ENCODE measurements around the gene MYH7B.

The MYH7B gene
- 0 to 1.1 (median 0.67) reads per million in 9 experiments for total RNA-seq

DNA sequence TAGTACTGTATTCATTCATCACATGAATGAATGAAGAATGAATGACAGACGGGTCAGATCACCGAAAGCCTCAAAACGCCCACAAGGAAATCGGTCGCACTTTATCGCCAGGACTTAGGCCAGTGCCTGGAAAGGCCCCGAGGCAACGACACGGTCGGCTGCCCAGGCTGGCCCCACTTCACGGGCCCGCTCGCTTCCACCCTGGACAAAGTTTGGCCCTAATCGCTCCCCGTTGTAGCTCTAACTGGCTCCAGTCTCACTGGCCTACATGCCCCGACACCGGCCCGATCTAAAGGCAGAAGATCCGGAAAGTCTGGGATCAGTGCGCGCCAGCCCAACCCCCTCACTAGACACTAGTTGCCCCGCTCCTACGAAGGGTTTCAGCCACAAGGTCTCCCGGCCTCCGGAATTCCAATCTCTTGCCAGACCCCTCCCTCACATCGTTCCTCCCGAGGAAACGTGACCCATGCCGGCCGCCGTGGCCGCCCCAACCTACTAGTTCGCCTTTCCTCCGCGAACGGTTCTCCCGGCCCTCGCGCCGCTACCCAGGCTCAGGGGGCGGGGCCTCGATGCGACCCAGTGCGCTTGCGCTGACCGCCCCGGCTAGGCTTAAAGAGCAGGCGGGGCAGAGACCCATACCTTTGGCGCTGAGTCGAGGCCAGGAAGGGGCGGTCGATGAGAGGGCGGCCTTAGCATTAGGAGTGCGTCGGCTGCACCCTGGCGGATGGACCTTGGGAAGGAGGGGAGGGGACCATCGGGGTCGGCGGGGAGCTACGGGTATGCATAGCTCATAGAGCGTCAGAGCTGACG, at the start of gene MYH7B, which contains the start of gene GSS:
Gene MYH7B (plus strand): TSS at position 638 of the 810 bp plus-strand sequence. CDS start 22,138 bp downstream, outside the sequence.
Gene GSS (minus strand): TSS at position 576 of the 810 bp plus-strand sequence. CDS start 3,954 bp downstream, outside the sequence.
- no peaks in the 10 kb centered on the region for H3K27me3 Mint-ChIP-seq
- H3K4me1 Mint-ChIP-seq (ENCODE audit: low read depth in 2 of 2) = peaks cover 19 to 20% of the 10 kb centered on the region in 2 donors
- DNase-seq (peak; percentile 98), ATAC-seq (replicated peaks) (peak; percentile 91)
- no peaks in the 10 kb centered on the region for H3K9me3 Mint-ChIP-seq
- peak within 1 kb of the TSS; percentile 94 to 99 for H3K4me3 Mint-ChIP-seq
- peaks cover 4% of the 10 kb centered on the region for H3K36me3 Mint-ChIP-seq (ENCODE audit: insufficient read depth)
- peak within 1 kb of the TSS; percentile 93 to 98 for H3K27ac Mint-ChIP-seq

DNA sequence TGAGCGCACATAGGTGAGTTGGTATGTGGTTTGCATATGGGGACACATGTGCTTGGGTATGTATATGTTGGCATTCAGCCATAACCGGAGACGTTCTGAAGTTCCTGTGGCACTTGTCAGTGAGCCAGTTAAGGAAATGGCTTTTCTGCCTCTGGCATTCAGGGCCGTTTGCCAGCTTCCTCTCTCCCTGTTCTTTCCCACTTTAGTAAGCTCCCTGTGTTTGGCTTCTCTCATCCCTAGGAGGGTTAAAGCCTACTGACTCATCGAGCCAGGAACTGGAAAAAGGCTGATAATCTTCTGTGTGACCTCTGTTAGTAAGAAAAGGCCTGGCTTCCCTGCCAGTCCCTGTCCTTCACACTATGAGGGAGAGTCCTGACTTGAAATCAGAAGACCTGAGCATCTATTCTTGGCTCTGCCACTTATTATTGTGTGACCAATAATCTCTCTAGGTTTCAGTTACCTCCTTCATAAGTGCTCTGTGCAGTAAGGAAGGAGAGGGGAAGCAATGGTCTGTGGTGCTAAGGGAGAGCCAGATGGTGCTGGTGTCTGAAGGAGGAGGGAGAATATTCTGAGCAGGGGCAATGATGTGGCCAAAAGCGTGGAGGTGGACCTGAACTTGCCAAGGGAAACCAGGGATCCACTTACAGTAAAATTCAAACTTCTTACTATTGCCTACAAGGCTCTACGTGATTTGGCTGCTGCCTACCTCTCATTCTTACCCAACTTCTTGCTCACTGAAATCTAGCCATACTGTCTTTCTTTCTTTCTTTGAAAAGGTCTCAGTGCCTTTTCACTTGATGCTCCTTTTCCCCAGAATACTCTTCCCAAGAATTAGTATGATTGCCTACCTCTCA, 47.8 kb upstream of the MYH7B start:
- DNase-seq (no peak), ATAC-seq (replicated peaks) (no peak)
- peak overlapping the region in 1 of 2 donors; percentile 2 for H3K27ac Mint-ChIP-seq

DNA sequence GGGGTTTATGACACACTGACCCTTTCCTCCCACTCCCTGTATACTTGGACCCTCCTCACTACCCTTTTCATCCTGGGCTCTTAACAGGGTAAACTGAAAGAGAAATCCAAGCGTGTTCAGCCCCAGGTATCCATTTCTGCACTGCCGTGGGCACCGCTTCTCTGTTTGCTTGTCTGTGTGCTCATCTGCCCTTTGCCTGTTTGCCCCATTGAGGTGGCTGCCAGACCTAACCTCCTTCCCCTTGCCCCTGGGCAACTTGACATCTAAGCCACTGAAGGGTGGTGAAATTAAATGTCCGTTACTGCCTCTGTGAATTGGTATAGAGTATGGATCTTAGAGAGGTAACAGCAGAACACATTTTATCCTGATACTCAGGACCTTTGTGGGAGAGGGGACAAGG, 40.5 kb upstream of the MYH7B start:
- no peak overlapping the region for H3K4me3 Mint-ChIP-seq
- peak overlapping the region in 1 of 2 donors; percentile 70 for H3K27ac Mint-ChIP-seq
- DNase-seq (no peak), ATAC-seq (replicated peaks) (no peak)
- H3K9me3 Mint-ChIP-seq = no peaks in the 10 kb centered on the region
- H3K36me3 Mint-ChIP-seq (ENCODE audit: insufficient read depth) = no peaks in the 10 kb centered on the region
- no peaks in the 10 kb centered on the region for H3K27me3 Mint-ChIP-seq
- peaks cover 7 to 10% of the 10 kb centered on the region in 2 donors for H3K4me1 Mint-ChIP-seq (ENCODE audit: low read depth in 2 of 2)

More for the DNA sequence above, 47.8 kb upstream of the MYH7B start:
- Mint-ChIP-seq H3K9me3 (no peaks in the 10 kb centered on the region), H3K4me3 (no peak overlapping the region), H3K27me3 (no peaks in the 10 kb centered on the region), H3K36me3 (ENCODE audit: insufficient read depth) (peaks cover 4% of the 10 kb centered on the region), H3K4me1 (ENCODE audit: low read depth in 2 of 2) (no peaks in the 10 kb centered on the region)

DNA sequence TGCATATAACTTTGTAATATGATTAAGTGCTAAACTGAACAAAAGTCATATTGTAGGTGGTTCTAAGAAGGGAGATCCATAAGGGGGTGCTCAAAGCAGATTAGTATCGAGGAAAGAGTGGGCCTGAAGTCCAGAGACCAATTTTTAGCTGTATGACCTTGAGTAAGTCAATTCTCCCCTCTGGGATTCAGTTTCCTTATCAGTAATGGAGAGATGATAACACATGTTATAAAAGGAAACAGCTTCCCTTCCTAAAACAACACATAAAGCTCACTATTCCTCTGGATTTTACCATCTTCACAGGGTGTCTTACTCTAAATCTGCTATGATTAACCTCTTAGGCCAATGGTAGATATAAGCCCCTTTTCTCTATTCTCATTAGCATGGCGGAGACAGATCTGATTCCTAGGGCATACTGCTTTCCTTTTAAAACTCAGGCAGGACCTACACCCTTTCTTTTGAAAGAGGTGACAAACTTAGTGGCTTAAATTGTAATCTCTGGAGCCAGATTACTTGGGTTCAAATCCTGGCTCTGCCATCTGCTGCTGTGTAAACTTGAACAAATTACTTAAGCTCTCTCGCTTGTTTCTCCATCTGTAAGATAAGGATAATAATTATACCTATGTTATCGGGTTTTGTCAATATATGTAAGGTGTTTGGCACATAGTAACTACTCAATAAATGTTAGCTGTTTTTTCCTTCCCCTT, 39.8 kb upstream of the MYH7B start:
- Mint-ChIP-seq H3K9me3 (no peaks in the 10 kb centered on the region), H3K36me3 (ENCODE audit: insufficient read depth) (no peaks in the 10 kb centered on the region), H3K4me3 (no peak overlapping the region), H3K27me3 (no peaks in the 10 kb centered on the region), H3K4me1 (ENCODE audit: low read depth in 2 of 2) (peaks cover 7 to 10% of the 10 kb centered on the region in 2 donors), H3K27ac (no peak overlapping the region)
- DNase-seq = no peak
- no peak for ATAC-seq (replicated peaks)

DNA sequence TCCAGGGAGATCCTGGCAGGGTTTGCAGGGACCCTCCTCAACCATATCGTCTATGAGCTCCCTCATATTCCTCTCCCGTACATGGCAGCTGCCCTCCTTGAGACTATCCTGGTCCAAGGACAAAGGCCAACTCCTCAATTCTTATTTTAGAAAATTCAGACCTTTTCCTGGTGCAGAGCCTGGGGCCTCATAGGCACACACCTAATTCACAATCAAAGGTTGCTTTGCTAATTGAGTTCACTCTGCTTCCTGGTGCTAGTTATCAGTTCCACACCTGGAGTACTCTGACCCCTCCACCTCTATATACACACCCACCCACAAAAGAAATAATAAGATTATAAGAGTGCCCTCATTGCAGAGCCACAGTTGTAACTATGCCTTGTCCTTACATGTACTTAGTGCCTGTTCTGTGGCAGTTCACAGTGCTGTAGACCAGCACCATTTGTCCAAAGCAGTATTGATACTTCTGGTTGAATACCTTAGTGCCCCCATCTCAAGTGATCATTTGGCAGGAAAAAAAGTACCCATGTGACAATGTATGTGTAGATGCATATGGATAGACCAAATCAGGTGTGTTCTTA, 38.8 kb upstream of the MYH7B start:
- H3K27ac Mint-ChIP-seq = peak overlapping the region in 1 of 2 donors; percentile 28
- no peak for DNase-seq
- ATAC-seq (replicated peaks) = no peak
- no peaks in the 10 kb centered on the region for H3K27me3 Mint-ChIP-seq
- no peaks in the 10 kb centered on the region for H3K9me3 Mint-ChIP-seq
- H3K36me3 Mint-ChIP-seq (ENCODE audit: insufficient read depth) = no peaks in the 10 kb centered on the region
- no peak overlapping the region for H3K4me3 Mint-ChIP-seq
- peaks cover 7 to 10% of the 10 kb centered on the region in 2 donors for H3K4me1 Mint-ChIP-seq (ENCODE audit: low read depth in 2 of 2)

DNA sequence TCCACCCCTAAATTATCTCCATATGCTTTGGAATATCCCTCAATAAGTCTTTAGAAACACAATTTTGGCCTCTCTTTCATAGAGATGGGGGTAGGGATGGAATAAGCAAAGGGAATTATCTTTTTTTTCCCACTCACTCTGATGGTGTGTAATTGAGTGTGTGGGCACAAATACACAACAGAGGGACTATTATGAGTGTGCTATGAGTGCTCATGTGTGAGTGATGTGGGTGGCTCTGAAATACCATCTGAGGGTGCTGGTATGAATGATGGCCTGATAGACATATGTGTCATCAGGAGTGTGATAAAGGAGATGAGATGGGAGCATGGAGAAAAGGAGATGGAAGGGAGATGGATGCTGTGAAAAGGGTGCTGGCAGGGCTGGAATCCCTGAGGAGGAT, 35.6 kb upstream of the MYH7B start:
- H3K4me3 Mint-ChIP-seq = no peak overlapping the region
- no peaks in the 10 kb centered on the region for H3K36me3 Mint-ChIP-seq (ENCODE audit: insufficient read depth)
- no peak for DNase-seq
- H3K4me1 Mint-ChIP-seq (ENCODE audit: low read depth in 2 of 2) = peaks cover 7 to 10% of the 10 kb centered on the region in 2 donors
- H3K27ac Mint-ChIP-seq = no peak overlapping the region
- H3K9me3 Mint-ChIP-seq = no peaks in the 10 kb centered on the region
- no peak for ATAC-seq (replicated peaks)
- H3K27me3 Mint-ChIP-seq = no peaks in the 10 kb centered on the region

DNA sequence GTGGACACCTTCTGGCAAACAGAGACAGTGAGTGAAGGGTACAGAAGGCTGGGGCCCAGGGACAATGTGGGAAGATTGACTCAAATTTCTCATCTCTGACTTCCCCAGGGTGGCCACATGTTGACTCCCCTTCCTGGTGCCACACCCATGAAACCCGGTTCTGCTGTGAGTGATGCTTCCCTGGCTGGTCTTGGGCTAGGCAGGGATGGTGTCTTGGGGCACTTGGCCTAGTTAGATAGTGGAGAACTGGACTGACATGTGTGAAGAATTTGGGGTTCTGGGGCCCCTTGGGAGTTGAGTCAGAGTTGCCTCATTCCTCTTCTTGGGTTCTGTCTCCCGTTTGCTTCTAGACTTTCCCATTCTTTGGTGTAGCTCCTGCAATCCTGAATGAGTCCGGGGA, 34.2 kb upstream of the MYH7B start:
- peaks cover 7 to 14% of the 10 kb centered on the region in 2 donors for H3K4me1 Mint-ChIP-seq (ENCODE audit: low read depth in 2 of 2)
- H3K27ac Mint-ChIP-seq = no peak overlapping the region
- H3K36me3 Mint-ChIP-seq (ENCODE audit: insufficient read depth) = no peaks in the 10 kb centered on the region
- no peaks in the 10 kb centered on the region for H3K27me3 Mint-ChIP-seq
- DNase-seq (no peak), ATAC-seq (replicated peaks) (no peak)
- H3K9me3 Mint-ChIP-seq = no peaks in the 10 kb centered on the region
- no peak overlapping the region for H3K4me3 Mint-ChIP-seq

DNA sequence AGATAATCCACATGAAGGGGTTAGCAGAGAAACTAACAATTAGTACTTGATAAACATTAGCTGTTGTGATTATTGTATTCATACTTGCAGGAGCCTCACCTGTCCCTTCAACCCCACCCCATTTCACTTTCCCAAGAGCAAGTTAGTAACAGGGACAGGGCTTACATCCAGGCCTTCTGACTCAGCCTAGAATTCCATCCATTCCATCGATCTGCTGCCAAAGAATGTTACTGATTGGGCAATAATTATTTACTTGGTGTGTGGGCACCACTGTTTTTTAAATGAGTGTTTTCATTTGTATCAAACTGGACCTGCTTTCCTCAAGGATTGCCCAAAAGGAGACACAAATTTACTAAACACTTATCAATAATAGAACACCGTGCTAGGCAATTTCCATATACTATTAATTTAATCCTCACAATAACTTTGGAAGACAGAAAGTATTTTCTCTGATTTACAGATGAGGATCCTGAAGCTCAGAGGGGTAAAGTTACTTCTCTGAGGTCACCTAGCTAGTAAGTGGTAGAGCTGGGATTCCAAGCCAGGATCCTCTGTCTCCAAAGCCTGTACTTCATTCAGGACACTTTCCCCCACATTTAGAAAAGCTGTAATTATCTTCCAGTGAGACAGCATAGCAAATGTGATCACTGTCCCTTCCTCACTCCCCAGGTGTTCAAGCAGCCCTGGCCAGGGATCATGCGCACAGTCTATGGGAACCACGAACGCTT, 32.9 kb upstream of the MYH7B start:
- Mint-ChIP-seq H3K27me3 (no peaks in the 10 kb centered on the region), H3K27ac (no peak overlapping the region), H3K4me1 (ENCODE audit: low read depth in 2 of 2) (peaks cover 5 to 10% of the 10 kb centered on the region in 2 donors), H3K36me3 (ENCODE audit: insufficient read depth) (no peaks in the 10 kb centered on the region), H3K4me3 (no peak overlapping the region), H3K9me3 (no peaks in the 10 kb centered on the region)
- no peak for ATAC-seq (replicated peaks)
- no peak for DNase-seq

DNA sequence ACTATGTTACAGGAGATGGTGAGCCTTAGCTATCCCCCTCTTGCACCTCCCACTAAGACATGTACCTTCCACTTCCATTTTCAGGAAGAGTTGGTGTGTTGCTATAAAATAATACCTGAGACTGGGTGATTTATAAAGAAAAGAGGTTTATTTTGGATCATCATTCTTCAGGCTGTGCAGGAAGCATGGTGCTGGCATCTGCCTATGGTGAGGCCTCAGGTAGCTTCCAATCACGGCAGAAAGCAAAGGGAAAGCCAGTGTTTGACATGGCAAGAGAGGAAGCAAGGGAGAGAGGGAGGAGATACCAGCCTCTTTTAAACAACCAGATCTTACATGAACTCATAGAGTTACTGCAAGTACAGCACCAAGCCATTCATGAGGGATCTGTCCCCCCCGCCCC, 32.3 kb upstream of the MYH7B start:
- Mint-ChIP-seq H3K27ac (no peak overlapping the region), H3K4me1 (ENCODE audit: low read depth in 2 of 2) (peaks cover 0 to 6% of the 10 kb centered on the region in 2 donors), H3K4me3 (no peak overlapping the region), H3K36me3 (ENCODE audit: insufficient read depth) (no peaks in the 10 kb centered on the region), H3K9me3 (no peaks in the 10 kb centered on the region), H3K27me3 (no peaks in the 10 kb centered on the region)
- no peak for ATAC-seq (replicated peaks)
- DNase-seq = no peak

DNA sequence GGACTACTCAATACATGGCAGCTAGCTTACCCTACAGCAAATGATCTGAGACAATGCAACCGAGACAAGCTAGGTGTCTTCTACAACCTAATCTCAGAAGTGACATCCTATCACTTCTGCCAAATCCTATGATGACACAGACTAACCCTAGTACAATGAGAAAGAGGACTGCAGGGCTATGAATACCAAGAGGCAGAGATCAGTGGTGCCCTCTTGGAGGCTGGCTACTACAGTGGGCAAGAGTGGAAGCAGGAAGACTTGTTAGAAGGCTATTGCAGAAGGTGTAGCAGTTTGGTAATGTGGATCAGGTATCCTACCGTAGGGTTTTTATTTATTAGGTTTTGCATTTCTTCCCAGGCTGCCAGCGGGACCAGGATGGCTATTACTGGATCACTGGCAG, 30.3 kb upstream of the MYH7B start:
- H3K36me3 Mint-ChIP-seq (ENCODE audit: insufficient read depth) = no peaks in the 10 kb centered on the region
- no peaks in the 10 kb centered on the region for H3K9me3 Mint-ChIP-seq
- ATAC-seq (replicated peaks) (no peak), DNase-seq (no peak)
- H3K27ac Mint-ChIP-seq = peak overlapping the region in 1 of 2 donors; percentile 25
- H3K4me3 Mint-ChIP-seq = no peak overlapping the region
- peaks cover 0 to 4% of the 10 kb centered on the region in 2 donors for H3K4me1 Mint-ChIP-seq (ENCODE audit: low read depth in 2 of 2)
- H3K27me3 Mint-ChIP-seq = no peaks in the 10 kb centered on the region

DNA sequence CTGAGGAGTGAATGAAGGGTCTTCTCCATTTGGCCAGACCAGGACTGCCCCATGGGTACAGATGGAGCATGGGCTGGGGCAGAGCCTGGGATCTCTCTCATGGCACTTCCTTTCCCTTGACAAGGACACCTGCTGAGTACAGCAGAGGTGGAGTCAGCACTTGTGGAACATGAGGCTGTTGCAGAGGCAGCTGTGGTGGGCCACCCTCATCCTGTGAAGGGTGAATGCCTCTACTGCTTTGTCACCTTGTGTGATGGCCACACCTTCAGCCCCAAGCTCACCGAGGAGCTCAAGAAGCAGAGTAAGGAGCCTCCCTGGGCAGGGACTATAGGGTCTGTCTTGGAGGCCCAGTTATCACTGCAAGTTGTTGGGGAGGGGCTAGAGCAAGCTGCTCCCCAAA, 29.7 kb upstream of the MYH7B start:
- Mint-ChIP-seq H3K4me3 (no peak overlapping the region), H3K9me3 (no peaks in the 10 kb centered on the region), H3K4me1 (ENCODE audit: low read depth in 2 of 2) (peaks cover 0 to 4% of the 10 kb centered on the region in 2 donors), H3K36me3 (ENCODE audit: insufficient read depth) (no peaks in the 10 kb centered on the region), H3K27me3 (no peaks in the 10 kb centered on the region), H3K27ac (peak overlapping the region in 1 of 2 donors; percentile 25)
- DNase-seq (no peak), ATAC-seq (replicated peaks) (no peak)

DNA sequence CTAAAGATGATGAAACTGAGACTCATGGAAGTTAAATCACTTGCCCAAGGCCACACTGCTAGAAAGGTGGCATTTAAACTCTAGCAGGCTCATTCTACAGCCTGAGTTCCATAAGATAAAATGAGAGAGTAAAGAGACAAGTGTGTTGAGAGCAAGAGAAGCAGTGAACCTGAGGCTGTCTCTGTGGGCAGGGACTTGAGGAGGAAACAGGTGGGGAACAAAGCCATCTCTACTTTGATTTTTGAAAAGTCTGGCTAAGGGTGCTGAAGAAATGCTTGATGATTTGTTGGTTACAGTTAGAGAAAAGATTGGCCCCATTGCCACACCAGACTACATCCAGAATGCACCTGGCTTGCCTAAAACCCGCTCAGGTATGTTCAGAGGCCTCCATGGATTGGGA, 29.1 kb upstream of the MYH7B start:
- H3K4me1 Mint-ChIP-seq (ENCODE audit: low read depth in 2 of 2) = peaks cover 0 to 4% of the 10 kb centered on the region in 2 donors
- H3K27ac Mint-ChIP-seq = no peak overlapping the region
- no peak overlapping the region for H3K4me3 Mint-ChIP-seq
- no peaks in the 10 kb centered on the region for H3K27me3 Mint-ChIP-seq
- no peak for ATAC-seq (replicated peaks)
- H3K9me3 Mint-ChIP-seq = no peaks in the 10 kb centered on the region
- no peaks in the 10 kb centered on the region for H3K36me3 Mint-ChIP-seq (ENCODE audit: insufficient read depth)
- DNase-seq = no peak
